Vagina (tissue), 2 donors: ENCODE measurements around the gene IL31RA. TPM values are rescaled to one million over a fixed set of nuclear protein-coding genes. Genes with fewer than 3 reads are reported as not detected.

Experiments
- DNase-seq, 2 donors: peaks; one replicate each; pipeline ENCODE4 v3.0.0-alpha.2; 2017; ENCODE audit errors: extremely low spot score in 2 of 2
- H3K27ac ChIP-seq: fragments of 200-600 bp; sonication (generic); one replicate; pipeline ENCODE4 v1.5.1; 2019
- H3K27me3 ChIP-seq: fragments of 200-600 bp; sonication (generic); one replicate; pipeline ENCODE4 v1.5.1; 2019
- H3K36me3 ChIP-seq, 2 donors: fragments of 200-600 bp; sonication (generic); one replicate each; pipeline ENCODE4 v1.5.1; 2017 to 2019
- H3K4me1 ChIP-seq: fragments of 200-600 bp; sonication (generic); one replicate; pipeline ENCODE4 v1.5.1; 2019
- H3K4me3 ChIP-seq, 2 donors: fragments of 200-600 bp; sonication (generic); 1 replicate in 1 of 2; 2 replicates in 1 of 2; pipeline ENCODE4 v1.5.1; 2016 to 2019
- H3K9me3 ChIP-seq: fragments of 200-600 bp; sonication (generic); one replicate; pipeline ENCODE4 v1.5.1; 2019
- CTCF ChIP-seq, 3 experiments: fragments of 450-650 bp in 2 of 3; fragments of 200-600 bp in 1 of 3; sonication (generic) in 1 of 3; IDR thresholded peaks; one replicate each; pipeline ENCODE4 v1.5.1; 2017 to 2019; ENCODE audit warnings: antibody characterized with exemption in 3 of 3, mild to moderate bottlenecking in 2 of 3, moderate library complexity in 2 of 3
- POLR2A ChIP-seq, 2 donors: fragments of 450-650 bp; IDR thresholded peaks; one replicate each; pipeline ENCODE4 v1.6.1; 2017; ENCODE audit warnings: antibody characterized with exemption in 2 of 2, mild to moderate bottlenecking in 2 of 2, moderate library complexity in 2 of 2
- POLR2AphosphoS5 ChIP-seq, 2 donors: sonication (generic); formaldehyde crosslinking; IDR thresholded peaks; one replicate each; pipeline ENCODE4 v1.9.0; 2017; ENCODE audit warnings: antibody characterized with exemption in 2 of 2, mild to moderate bottlenecking in 2 of 2, low read depth in 1 of 2; ENCODE audit not compliant: insufficient read depth in 1 of 2
- intact Hi-C: fragments of 100-400 bp; cut with DNase I; formaldehyde crosslinking; loops from one replicate; pipeline ENCODE4 v1.15.1; 2023
- total RNA-seq: library from RNA; depleted of rRNA; stranded (reverse); fragments of >200 nt; gene quantifications from one replicate; pipeline ENCODE4 v1.2.3, GENCODE V29; 2016

Gene IL31RA
- total RNA-seq, 1 donor from 2014 or later = not detected

GRCh38 chr5:55892479-55892878 lies 41.3 kb downstream of the IL31RA start:
- Histone ChIP-seq H3K9me3 (no peaks in the 10 kb centered on the region), H3K4me3 (no peak overlapping the region), H3K36me3 (no peaks in the 10 kb centered on the region), H3K27ac (no peak overlapping the region), H3K27me3 (no peaks in the 10 kb centered on the region), H3K4me1 (peaks cover 6% of the 10 kb centered on the region)
- DNase-seq = no peak
- intact Hi-C loops = no loop called here
- TF ChIP-seq CTCF (IDR thresholded peaks at IDR 0.05) (no peak), POLR2AphosphoS5 (IDR thresholded peaks at IDR 0.05; ENCODE audit: insufficient read depth in 1 of 2, low read depth in 1 of 2) (no peak), POLR2A (IDR thresholded peaks at IDR 0.05) (no peak)

DNA sequence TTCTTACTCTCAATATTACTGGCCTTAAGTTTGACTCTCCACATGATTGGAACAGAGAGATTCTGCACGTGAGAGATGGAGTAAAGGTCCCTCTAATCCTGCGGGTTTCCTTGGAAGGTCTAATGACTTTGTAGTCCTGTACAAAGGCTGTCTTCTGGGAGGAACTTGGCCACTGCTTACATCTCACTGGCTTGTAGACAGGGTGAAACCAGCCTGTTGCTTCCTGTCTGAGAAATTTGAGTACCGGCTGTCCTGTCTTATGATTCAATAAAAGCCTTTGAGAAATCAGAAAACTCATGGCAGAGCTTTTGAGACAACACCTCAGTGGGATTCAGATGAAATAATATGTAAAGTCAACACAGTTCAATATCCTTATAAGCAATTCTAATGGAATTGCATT lies 43.0 kb downstream of the IL31RA start:
- no peaks in the 10 kb centered on the region for H3K27me3 ChIP-seq
- intact Hi-C loops = no loop called here
- no peak overlapping the region for H3K4me3 ChIP-seq
- H3K36me3 ChIP-seq = no peaks in the 10 kb centered on the region
- H3K4me1 ChIP-seq = peaks cover 10% of the 10 kb centered on the region
- H3K27ac ChIP-seq = no peak overlapping the region
- no peak for DNase-seq
- TF ChIP-seq POLR2A (IDR thresholded peaks at IDR 0.05) = no peak
- no peak for TF ChIP-seq CTCF (IDR thresholded peaks at IDR 0.05)
- TF ChIP-seq POLR2AphosphoS5 (IDR thresholded peaks at IDR 0.05; ENCODE audit: insufficient read depth in 1 of 2, low read depth in 1 of 2) = no peak
- H3K9me3 ChIP-seq = no peaks in the 10 kb centered on the region

DNA sequence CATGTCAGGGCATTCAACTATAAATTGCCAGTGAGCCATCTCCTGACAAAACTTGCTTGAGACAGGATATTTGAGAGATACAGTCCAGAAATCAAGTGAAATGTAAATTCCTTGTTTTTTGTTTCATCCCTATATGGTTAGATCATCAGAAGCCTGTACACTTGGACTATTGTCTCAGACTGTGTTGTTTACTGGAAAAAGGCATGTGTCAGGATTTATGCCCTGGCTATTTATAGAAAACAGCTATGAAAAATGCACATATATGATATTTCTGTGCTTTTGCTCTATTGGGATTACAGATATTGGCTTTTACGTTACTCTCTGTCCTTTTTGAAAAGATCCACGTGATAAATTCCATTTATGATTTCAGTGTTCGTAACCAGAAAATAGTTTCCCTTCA lies 44.2 kb downstream of the IL31RA start:
- Histone ChIP-seq H3K27me3 (no peaks in the 10 kb centered on the region), H3K36me3 (no peaks in the 10 kb centered on the region), H3K4me3 (no peak overlapping the region), H3K9me3 (no peaks in the 10 kb centered on the region), H3K27ac (no peak overlapping the region), H3K4me1 (peaks cover 10% of the 10 kb centered on the region)
- no peak for DNase-seq
- TF ChIP-seq CTCF (IDR thresholded peaks at IDR 0.05) = no peak
- TF ChIP-seq POLR2AphosphoS5 (IDR thresholded peaks at IDR 0.05; ENCODE audit: insufficient read depth in 1 of 2, low read depth in 1 of 2) = no peak
- TF ChIP-seq POLR2A (IDR thresholded peaks at IDR 0.05) = no peak
- intact Hi-C loops = no loop called here

- H3K4me3 ChIP-seq = no peak overlapping the region
- TF ChIP-seq CTCF (IDR thresholded peaks at IDR 0.05) (no peak), POLR2AphosphoS5 (IDR thresholded peaks at IDR 0.05; ENCODE audit: insufficient read depth in 1 of 2, low read depth in 1 of 2) (no peak), POLR2A (IDR thresholded peaks at IDR 0.05) (no peak)
- H3K4me1 ChIP-seq = peaks cover 10% of the 10 kb centered on the region
- H3K27me3 ChIP-seq = no peaks in the 10 kb centered on the region
- H3K36me3 ChIP-seq = no peaks in the 10 kb centered on the region
- no peaks in the 10 kb centered on the region for H3K9me3 ChIP-seq
- intact Hi-C loops = no loop called here
- no peak overlapping the region for H3K27ac ChIP-seq
- no peak for DNase-seq
Measured at GRCh38 chr5:55896238-55896637, 45.1 kb downstream of the IL31RA start.

DNA sequence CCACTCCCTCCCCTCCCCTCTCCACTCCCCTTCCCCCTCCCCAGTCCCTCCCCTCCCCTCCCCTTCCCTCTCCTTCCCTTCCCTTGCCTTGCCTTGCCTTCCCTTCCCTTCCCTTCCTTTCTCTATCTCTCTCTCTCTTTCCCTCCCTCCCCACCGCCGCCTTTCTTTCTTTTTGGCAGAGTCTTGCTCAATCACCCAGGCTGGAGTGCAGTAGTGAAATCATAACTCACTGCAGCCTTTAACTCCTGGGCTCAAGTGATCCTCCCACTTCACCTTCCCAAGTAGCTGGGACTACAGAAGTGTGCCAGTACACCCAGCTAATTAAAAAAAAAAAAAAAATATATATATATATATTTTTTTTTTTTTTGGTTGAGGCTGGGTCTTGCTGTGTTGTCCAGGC lies 45.5 kb downstream of the IL31RA start:
- Histone ChIP-seq H3K27ac (no peak overlapping the region), H3K27me3 (no peaks in the 10 kb centered on the region), H3K9me3 (no peaks in the 10 kb centered on the region), H3K4me1 (peaks cover 10% of the 10 kb centered on the region), H3K4me3 (no peak overlapping the region), H3K36me3 (no peaks in the 10 kb centered on the region)
- no peak for TF ChIP-seq CTCF (IDR thresholded peaks at IDR 0.05)
- no peak for TF ChIP-seq POLR2AphosphoS5 (IDR thresholded peaks at IDR 0.05; ENCODE audit: insufficient read depth in 1 of 2, low read depth in 1 of 2)
- no peak for TF ChIP-seq POLR2A (IDR thresholded peaks at IDR 0.05)
- intact Hi-C loops = no loop called here
- DNase-seq = no peak
